B cell (primary cell): ENCODE results near the gene SCRN3. TPM values are rescaled to one million over a fixed set of nuclear protein-coding genes. Genes with fewer than 3 reads are reported as not detected.

ENCODE experiments used
- ATAC-seq: fragments of 200-7000 bp; cut with Tn5 transposase; one replicate; pipeline ENCODE4 v1.10.0; 2021; ENCODE audit warnings: low read depth, mild to moderate bottlenecking, moderate number of reproducible peaks, moderate library complexity
- CTCF ChIA-PET: fragments of 350-600 bp; sonication (Branson Sonifier 250); formaldehyde crosslinking; loops from one replicate; lab custom pipeline; 2021; ENCODE audit warnings: antibody characterized with exemption, inconsistent platforms; lab: Charles Lee
- POLR2A ChIA-PET: fragments of 350-600 bp; sonication (Branson Sonifier 250); formaldehyde crosslinking; loops from one replicate; lab custom pipeline; 2021; ENCODE audit warnings: antibody characterized with exemption; lab: Charles Lee
- DNase-seq: peaks from one replicate; pipeline ENCODE4 v3.0.0; 2013
- H2AFZ ChIP-seq: 2 replicates; pipeline ENCODE4 v1.6.1; 2012; ENCODE audit warnings: mild to moderate bottlenecking, low read depth, low read length; ENCODE audit not compliant: insufficient read depth, poor library complexity, severe bottlenecking
- H3K27ac ChIP-seq, 2 donors: 1 replicate in 1 of 2; 2 replicates in 1 of 2; pipeline ENCODE4 v1.5.1; 2012 to 2013; ENCODE audit warnings: low read length in 2 of 2, mild to moderate bottlenecking in 2 of 2, moderate library complexity in 1 of 2
- H3K27me3 ChIP-seq, 4 experiments: fragments of 200-600 bp in 1 of 4; sonication (generic) in 1 of 4; replicated peaks in 1 of 4; 1 replicate in 2 of 4; 2 replicates in 2 of 4; pipeline versions ENCODE4 v1.6.1 to v1.7.0; 2013 to 2016; ENCODE audit warnings: low read length in 3 of 4, mild to moderate bottlenecking in 2 of 4, mixed read lengths in 1 of 4, moderate library complexity in 1 of 4; ENCODE audit not compliant: insufficient read depth in 4 of 4, control insufficient read depth in 3 of 4; ENCODE audit errors: control extremely low read depth in 1 of 4
- H3K36me3 ChIP-seq, 2 experiments: replicated peaks in 1 of 2; 1 replicate in 1 of 2; 2 replicates in 1 of 2; pipeline versions ENCODE4 v1.6.1 to v1.7.1; 2013; ENCODE audit warnings: low read length in 1 of 2; ENCODE audit not compliant: insufficient read depth in 2 of 2, control insufficient read depth in 1 of 2; ENCODE audit errors: control extremely low read depth in 1 of 2, extremely low read depth in 1 of 2
- H3K4me1 ChIP-seq, 2 donors: fragments of 200-600 bp in 1 of 2; sonication (generic) in 1 of 2; 1 replicate in 1 of 2; 2 replicates in 1 of 2; pipeline versions ENCODE4 v1.5.1 to v1.6.1; 2013 to 2017; ENCODE audit warnings: low read length in 2 of 2; ENCODE audit not compliant: control insufficient read depth in 2 of 2, insufficient read depth in 2 of 2
- H3K4me2 ChIP-seq: replicated peaks from 2 replicates; pipeline ENCODE3; 2012; ENCODE audit warnings: mild to moderate bottlenecking, low read depth, low read length; ENCODE audit not compliant: poor library complexity, severe bottlenecking
- H3K4me3 ChIP-seq, 5 experiments: fragments of 200-600 bp in 1 of 5; sonication (generic) in 1 of 5; 1 replicate in 3 of 5; 2 replicates in 2 of 5; pipeline versions ENCODE4 v1.5.1 to v1.7.0; 2011 to 2016; ENCODE audit warnings: low read length in 4 of 5, mild to moderate bottlenecking in 4 of 5, low read depth in 2 of 5, control low read depth in 1 of 5, moderate library complexity in 1 of 5; ENCODE audit not compliant: insufficient read depth in 1 of 5; ENCODE audit errors: control extremely low read depth in 1 of 5, extremely low read depth in 1 of 5
- H3K79me2 ChIP-seq: fragments of 200-600 bp; sonication (generic); one replicate; pipeline ENCODE4 v1.6.0; 2016; ENCODE audit warnings: low read length; ENCODE audit not compliant: control insufficient read depth, insufficient read depth
- H3K9ac ChIP-seq: fragments of 200-600 bp; sonication (generic); 2 replicates; pipeline ENCODE4 v1.6.1; 2017; ENCODE audit warnings: mild to moderate bottlenecking, low read length, moderate library complexity
- H3K9me3 ChIP-seq, 3 donors: one replicate each; pipeline versions ENCODE4 v1.6.1 to v1.7.1; 2013; ENCODE audit warnings: low read length in 2 of 3; ENCODE audit not compliant: control insufficient read depth in 2 of 3, insufficient read depth in 1 of 3; ENCODE audit errors: control extremely low read depth in 1 of 3
- H4K20me1 ChIP-seq: 2 replicates; pipeline ENCODE4 v1.6.0; 2012; ENCODE audit warnings: mild to moderate bottlenecking, low read length; ENCODE audit not compliant: insufficient read depth, control insufficient read depth, poor library complexity, severe bottlenecking
- H3K27ac Mint-ChIP-seq: one replicate; pipeline ENCODE4 v1.8.0; 2021; ENCODE audit warnings: mixed read lengths
- H3K27me3 Mint-ChIP-seq: one replicate; pipeline ENCODE4 v1.8.0; 2021; ENCODE audit warnings: mixed read lengths
- H3K4me1 Mint-ChIP-seq: one replicate; pipeline ENCODE4 v1.8.0; 2021; ENCODE audit warnings: mixed read lengths
- H3K4me3 Mint-ChIP-seq: one replicate; pipeline ENCODE4 v1.8.0; 2021; ENCODE audit warnings: mixed read lengths
- H3K9me3 Mint-ChIP-seq: one replicate; pipeline ENCODE4 v1.8.0; 2022; ENCODE audit warnings: mixed read lengths; ENCODE audit not compliant: insufficient read depth
- CTCF ChIP-seq: fragments of 200-600 bp; IDR thresholded peaks from one replicate; pipeline ENCODE4 v1.8.0; 2022; ENCODE audit warnings: antibody characterized with exemption, mild to moderate bottlenecking
- EZH2 ChIP-seq: IDR thresholded peaks from 2 replicates; pipeline ENCODE4 v1.6.1; 2012; ENCODE audit warnings: borderline replicate concordance, low read depth, mild to moderate bottlenecking, moderate library complexity, low read length; ENCODE audit not compliant: insufficient read depth, poor library complexity, severe bottlenecking
- WGBS: methylation state at CpG from one replicate; pipeline ENCODE4 v1.1.5; 2013; ENCODE audit warnings: missing lambda C conversion rate; ENCODE audit not compliant: insufficient coverage; 5-methylcytosine and 5-hydroxymethylcytosine counted together
- intact Hi-C: fragments of 100-400 bp; cut with micrococcal nuclease; formaldehyde crosslinking; loops from one replicate; pipeline ENCODE4 v1.10.0; 2022
- polyA plus RNA-seq: library from polyadenylated mRNA; depleted of rRNA; stranded (reverse); fragments of >200 nt; gene quantifications from 2 replicates; pipeline ENCODE4 v1.2.3, GENCODE V29; 2012
- total RNA-seq, 2 donors: library from RNA; stranded (reverse); fragments of 120-200 nt in 1 of 2; gene quantifications; 1 replicate in 1 of 2; 2 replicates in 1 of 2; pipeline versions ENCODE4 v1.2.3 to v1.2.4, GENCODE V29; 2013 to 2022

SCRN3 gene
- total and polyA plus RNA-seq, 2 donors (not counting 1 experiment from before 2014, with no cell fraction given) = 9.8 to 21.6 TPM

- WGBS = no CpG with 5 or more reads among the region's 2 CpGs
- peaks cover 17% of the 10 kb centered on the region for H3K4me1 Mint-ChIP-seq
- intact Hi-C loops = no loop called here
- peak overlapping the region; percentile 14 for H3K4me3 Mint-ChIP-seq
- POLR2A ChIA-PET = no interaction called here
- CTCF ChIA-PET = no interaction called here
- no peak overlapping the region for H3K4me2 ChIP-seq
- no peak overlapping the region for H3K27ac ChIP-seq
- H2AFZ ChIP-seq = no peak overlapping the region
- ATAC-seq = no peak
- no peak overlapping the region for H3K9ac ChIP-seq
- H3K4me3 ChIP-seq = no peak overlapping the region
- H3K27ac Mint-ChIP-seq = peak overlapping the region; percentile 28
- H3K27me3 Mint-ChIP-seq = no peaks in the 10 kb centered on the region
- no peak for DNase-seq
- H3K36me3 ChIP-seq = no peaks in the 10 kb centered on the region
- H3K27me3 ChIP-seq = no peaks in the 10 kb centered on the region
- no peaks in the 10 kb centered on the region for H4K20me1 ChIP-seq
- H3K4me1 ChIP-seq = peaks cover 14 to 17% of the 10 kb centered on the region in 2 donors
- H3K9me3 ChIP-seq = peaks cover 0 to 7% (median 0%) of the 10 kb centered on the region in 3 donors
- H3K79me2 ChIP-seq = no peaks in the 10 kb centered on the region
- TF ChIP-seq CTCF = no peak
- no peak for TF ChIP-seq EZH2
- no peaks in the 10 kb centered on the region for H3K9me3 Mint-ChIP-seq
These were observed 53.5 kb downstream of the SCRN3 start for GRCh38 chr2:174449033-174449432.

DNA sequence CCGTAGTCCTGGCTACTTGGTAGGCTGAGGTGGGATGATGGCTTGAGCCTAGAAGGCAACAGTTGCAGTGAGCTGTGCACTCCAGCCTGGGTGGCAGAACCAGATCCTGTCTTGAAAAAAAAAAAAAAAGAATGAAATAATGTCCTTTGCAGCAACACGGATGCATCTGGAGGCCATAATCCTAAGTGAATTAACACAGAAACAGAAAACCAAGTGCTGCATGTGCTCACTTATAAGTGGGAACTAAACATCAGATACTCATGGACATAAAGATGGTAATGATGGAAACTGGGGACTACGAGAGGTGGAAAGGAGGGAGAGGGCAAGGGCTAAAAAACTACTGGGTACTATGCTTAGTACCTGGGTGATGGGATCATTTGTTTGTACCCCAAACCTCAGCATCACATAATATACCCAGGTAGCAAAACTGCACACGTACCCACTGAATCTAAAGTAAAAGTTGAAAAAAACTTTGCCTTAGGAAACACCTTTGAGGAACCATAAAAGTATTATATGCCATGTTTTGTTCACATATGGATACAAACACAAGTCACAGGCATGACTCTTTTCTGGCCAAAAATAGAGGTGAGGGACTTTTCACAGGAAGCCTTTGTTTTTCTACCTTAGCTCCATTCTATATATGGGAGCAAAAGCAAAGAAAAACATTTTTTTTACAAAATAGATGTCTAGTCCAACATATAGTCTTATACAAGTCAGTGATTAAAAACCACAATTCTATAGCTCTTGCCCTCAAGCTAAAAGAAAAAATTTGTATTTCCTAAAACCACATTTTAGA lies 54.7 kb downstream of the SCRN3 start:
- H3K79me2 ChIP-seq = no peaks in the 10 kb centered on the region
- H3K4me2 ChIP-seq = peak overlapping the region; percentile 48
- no peaks in the 10 kb centered on the region for H3K27me3 Mint-ChIP-seq
- peaks cover 14 to 17% of the 10 kb centered on the region in 2 donors for H3K4me1 ChIP-seq
- H2AFZ ChIP-seq = peak overlapping the region; percentile 47
- ChIA-PET CTCF (interaction anchor here (0.7 to 1.8 kb wide), 3 partner anchors 9 to 876 kb away, joined by 3 to 9 read pairs (median 4); no protein-coding TSS in a partner anchor), POLR2A (no interaction called here)
- H3K9ac ChIP-seq = peak overlapping the region; percentile 44
- peak overlapping the region in 1 of 2 donors; percentile 64 for H3K27ac ChIP-seq
- intact Hi-C loops = no loop called here
- peak overlapping the region; percentile 50 for H3K27ac Mint-ChIP-seq
- ATAC-seq = peak; percentile 31
- H3K9me3 Mint-ChIP-seq = no peaks in the 10 kb centered on the region
- H3K4me1 Mint-ChIP-seq = peaks cover 17% of the 10 kb centered on the region
- H3K4me3 ChIP-seq = peak overlapping the region in 1 of 5 experiments; percentile 26
- H3K36me3 ChIP-seq = no peaks in the 10 kb centered on the region
- no peaks in the 10 kb centered on the region for H3K27me3 ChIP-seq
- no peak for TF ChIP-seq CTCF
- TF ChIP-seq EZH2 = no peak
- no peaks in the 10 kb centered on the region for H4K20me1 ChIP-seq
- peaks cover 0 to 7% (median 0%) of the 10 kb centered on the region in 3 donors for H3K9me3 ChIP-seq
- no peak for DNase-seq
- no CpG with 5 or more reads among the region's 4 CpGs for WGBS
- peak overlapping the region; percentile 61 for H3K4me3 Mint-ChIP-seq
